ENCODE data around the gene NELL2. TPM values are rescaled to one million over a fixed set of nuclear protein-coding genes. Genes with fewer than 3 reads are reported as not detected.

The NELL2 gene
- total and polyA plus RNA-seq, 9 of the 15 experiments (the other 6 are each of a cell fraction or from before 2014, with no cell fraction given) = 0.32 to 1.1 (median 0.53) TPM

DNA sequence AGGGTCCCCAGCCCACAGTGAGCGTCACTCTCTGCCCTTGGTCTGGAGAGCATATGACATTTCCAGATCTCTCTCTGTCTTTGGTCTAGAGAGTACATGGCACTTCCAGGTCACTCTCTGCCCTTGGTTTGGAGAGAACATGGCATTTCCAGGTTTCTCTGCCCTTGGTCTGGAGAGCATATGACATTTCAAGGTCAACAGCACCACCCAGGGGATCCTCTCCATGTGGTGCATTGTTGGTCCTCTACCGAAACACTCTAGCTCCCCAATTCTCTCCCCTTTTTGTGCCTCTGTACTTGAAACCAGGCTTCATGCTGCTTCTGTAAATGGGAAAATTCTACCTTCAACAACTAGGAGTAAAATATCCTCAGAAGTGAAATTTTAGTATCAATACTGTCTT is 399.4 kb downstream of the NELL2 start (continued):
- TF ChIP-seq, protein P1, sequence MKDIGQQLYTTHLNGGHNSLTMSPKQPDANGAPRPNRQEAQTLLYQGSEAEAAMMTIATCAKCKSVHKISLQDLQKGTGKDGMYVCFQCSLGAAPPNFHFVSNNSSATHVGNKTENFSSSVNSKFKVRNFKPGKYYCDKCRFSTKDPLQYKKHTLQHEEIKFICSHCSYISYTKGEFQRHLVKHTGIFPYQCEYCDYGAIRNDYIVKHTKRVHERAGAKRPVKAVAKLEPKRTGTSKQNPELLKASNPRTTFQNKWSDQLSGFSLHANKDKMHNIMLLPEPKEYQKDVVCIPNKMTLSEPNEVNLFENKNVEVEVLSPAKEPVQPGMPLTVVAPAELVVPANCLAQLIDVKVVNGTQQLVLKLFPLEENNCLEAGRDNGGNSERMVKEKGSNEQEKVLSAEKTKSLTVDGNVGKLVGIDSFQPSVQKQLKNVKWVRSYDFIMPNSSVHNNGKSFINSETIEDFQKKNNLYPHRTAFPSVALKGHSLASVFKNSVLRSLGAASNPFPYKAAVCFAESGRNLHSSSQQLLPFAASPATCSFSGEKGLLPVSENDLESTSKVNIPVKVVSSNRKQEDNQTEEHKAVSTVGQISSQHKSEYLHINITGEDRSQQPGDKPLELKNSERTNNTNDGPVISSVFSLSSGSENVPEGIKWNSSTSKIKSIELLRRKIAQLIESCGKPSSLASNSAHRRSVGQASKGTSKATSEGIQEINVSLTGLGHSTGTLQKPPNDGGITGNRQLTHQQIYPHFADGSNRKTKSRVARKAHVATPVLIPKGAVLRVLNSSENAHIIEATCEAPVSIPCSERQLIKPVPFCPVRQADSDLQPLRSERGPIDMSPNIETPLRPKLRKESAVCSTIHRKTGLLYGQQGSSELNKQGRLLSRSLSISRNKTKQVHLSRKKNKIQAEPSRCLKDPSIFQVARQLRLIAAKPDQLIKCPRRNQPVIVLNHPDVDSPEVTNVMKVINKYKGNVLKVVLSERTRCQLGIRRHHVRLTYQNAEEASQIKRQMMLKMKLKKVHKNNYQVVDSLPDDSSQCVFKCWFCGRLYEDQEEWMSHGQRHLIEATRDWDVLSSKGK (CRISPR knock-in tag; IDR thresholded peaks at IDR 0.05) = no peak
- TF ChIP-seq, protein P2, sequence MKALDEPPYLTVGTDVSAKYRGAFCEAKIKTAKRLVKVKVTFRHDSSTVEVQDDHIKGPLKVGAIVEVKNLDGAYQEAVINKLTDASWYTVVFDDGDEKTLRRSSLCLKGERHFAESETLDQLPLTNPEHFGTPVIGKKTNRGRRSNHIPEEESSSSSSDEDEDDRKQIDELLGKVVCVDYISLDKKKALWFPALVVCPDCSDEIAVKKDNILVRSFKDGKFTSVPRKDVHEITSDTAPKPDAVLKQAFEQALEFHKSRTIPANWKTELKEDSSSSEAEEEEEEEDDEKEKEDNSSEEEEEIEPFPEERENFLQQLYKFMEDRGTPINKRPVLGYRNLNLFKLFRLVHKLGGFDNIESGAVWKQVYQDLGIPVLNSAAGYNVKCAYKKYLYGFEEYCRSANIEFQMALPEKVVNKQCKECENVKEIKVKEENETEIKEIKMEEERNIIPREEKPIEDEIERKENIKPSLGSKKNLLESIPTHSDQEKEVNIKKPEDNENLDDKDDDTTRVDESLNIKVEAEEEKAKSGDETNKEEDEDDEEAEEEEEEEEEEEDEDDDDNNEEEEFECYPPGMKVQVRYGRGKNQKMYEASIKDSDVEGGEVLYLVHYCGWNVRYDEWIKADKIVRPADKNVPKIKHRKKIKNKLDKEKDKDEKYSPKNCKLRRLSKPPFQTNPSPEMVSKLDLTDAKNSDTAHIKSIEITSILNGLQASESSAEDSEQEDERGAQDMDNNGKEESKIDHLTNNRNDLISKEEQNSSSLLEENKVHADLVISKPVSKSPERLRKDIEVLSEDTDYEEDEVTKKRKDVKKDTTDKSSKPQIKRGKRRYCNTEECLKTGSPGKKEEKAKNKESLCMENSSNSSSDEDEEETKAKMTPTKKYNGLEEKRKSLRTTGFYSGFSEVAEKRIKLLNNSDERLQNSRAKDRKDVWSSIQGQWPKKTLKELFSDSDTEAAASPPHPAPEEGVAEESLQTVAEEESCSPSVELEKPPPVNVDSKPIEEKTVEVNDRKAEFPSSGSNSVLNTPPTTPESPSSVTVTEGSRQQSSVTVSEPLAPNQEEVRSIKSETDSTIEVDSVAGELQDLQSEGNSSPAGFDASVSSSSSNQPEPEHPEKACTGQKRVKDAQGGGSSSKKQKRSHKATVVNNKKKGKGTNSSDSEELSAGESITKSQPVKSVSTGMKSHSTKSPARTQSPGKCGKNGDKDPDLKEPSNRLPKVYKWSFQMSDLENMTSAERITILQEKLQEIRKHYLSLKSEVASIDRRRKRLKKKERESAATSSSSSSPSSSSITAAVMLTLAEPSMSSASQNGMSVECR (CRISPR knock-in tag; IDR thresholded peaks at IDR 0.05) = no peak

DNA sequence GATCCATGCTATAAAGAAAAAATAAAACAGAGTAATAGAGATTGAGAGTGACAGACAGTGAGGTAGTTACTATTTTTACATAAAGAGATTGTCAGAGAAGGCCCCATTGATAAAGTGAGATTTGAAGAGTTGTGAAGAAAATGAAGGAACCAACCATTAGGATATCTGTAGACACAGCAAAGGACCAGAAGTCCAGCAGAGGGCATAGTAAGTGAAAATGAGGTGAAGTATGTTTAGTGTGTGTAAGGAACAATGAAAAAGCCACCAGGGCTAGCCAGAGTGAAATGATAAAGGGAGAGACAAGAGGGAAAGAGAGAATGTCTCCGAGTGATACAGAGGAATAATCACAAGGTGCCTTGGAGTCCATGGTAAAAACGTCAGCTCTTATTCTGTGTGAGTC is 411.0 kb downstream of the NELL2 start:
- H3K9ac ChIP-seq (ENCODE audit: insufficient read depth in 1 of 2, low read depth in 2 of 2, low read length in 2 of 2) = no peak overlapping the region
- H3K9me3 ChIP-seq (replicated peaks; ENCODE audit: control insufficient read depth, insufficient read depth, low read depth, low read length) = no peaks in the 10 kb centered on the region
- no peak for ATAC-seq
- no peak for FAIRE-seq
- no peaks in the 10 kb centered on the region for H3K9me1 ChIP-seq (ENCODE audit: control insufficient read depth, insufficient read depth, low read length)
- no peaks in the 10 kb centered on the region for H3K36me3 ChIP-seq (ENCODE audit: control insufficient read depth, insufficient read depth, low read length)
- no peaks in the 10 kb centered on the region for H3K27me3 ChIP-seq (ENCODE audit: control insufficient read depth in 2 of 2, insufficient read depth in 2 of 2, low read length in 2 of 2)
- WGBS (ENCODE audit: insufficient coverage, low coverage, missing lambda C conversion rate) = 0% methylated on average over 2 of the region's 2 CpGs
- no TSS peak for BruUV-seq (replicated peaks)
- intact Hi-C loops (cut with micrococcal nuclease) (no loop called here), in situ Hi-C loops (cut with MboI) (no loop called here)
- no peaks in the 10 kb centered on the region for H3K79me2 ChIP-seq (ENCODE audit: control insufficient read depth, insufficient read depth, low read length)
- no peak overlapping the region for H3K27ac ChIP-seq (ENCODE audit: extremely low read depth, low read depth, low read length)
- H4K20me1 ChIP-seq (replicated peaks; ENCODE audit: control insufficient read depth, insufficient read depth, low read length) = no peaks in the 10 kb centered on the region
- DNase-seq (ENCODE audit: extremely low read depth in 1 of 4, low spot score in 3 of 4) = no peak
- H3K4me3 ChIP-seq = no peak overlapping the region
- ChIA-PET CTCF (ENCODE audit: low intra/inter-chr PET ratio) (no interaction called here), POLR2A (no interaction called here)
- H2AFZ ChIP-seq (ENCODE audit: low read depth, low read length) = no peak overlapping the region
- H3K4me2 ChIP-seq (ENCODE audit: insufficient read depth, low read length) = no peak overlapping the region
- H3K4me1 ChIP-seq (replicated peaks in 1 of 2; ENCODE audit: control insufficient read depth in 2 of 2, insufficient read depth in 2 of 2, low read length in 2 of 2) = no peaks in the 10 kb centered on the region
- TF ChIP-seq ZSCAN29 (IDR thresholded peaks at IDR 0.05) (no peak), ZNF830 (CRISPR knock-in tag; IDR thresholded peaks at IDR 0.05) (no peak), NCOA4 (IDR thresholded peaks at IDR 0.05; ENCODE audit: partially characterized antibody) (no peak), NFATC3 (IDR thresholded peaks at IDR 0.05) (no peak), ZKSCAN3 (CRISPR knock-in tag; IDR thresholded peaks at IDR 0.05) (no peak), PTRF (tag; IDR thresholded peaks at IDR 0.05) (no peak), SLC30A9 (CRISPR knock-in tag; IDR thresholded peaks at IDR 0.05) (no peak), SIN3A (IDR thresholded peaks at IDR 0.05; ENCODE audit: borderline replicate concordance in 2 of 2, control insufficient read depth in 1 of 2, low read depth in 2 of 2, low read length in 2 of 2) (no peak)
- TF ChIP-seq, protein P3, sequence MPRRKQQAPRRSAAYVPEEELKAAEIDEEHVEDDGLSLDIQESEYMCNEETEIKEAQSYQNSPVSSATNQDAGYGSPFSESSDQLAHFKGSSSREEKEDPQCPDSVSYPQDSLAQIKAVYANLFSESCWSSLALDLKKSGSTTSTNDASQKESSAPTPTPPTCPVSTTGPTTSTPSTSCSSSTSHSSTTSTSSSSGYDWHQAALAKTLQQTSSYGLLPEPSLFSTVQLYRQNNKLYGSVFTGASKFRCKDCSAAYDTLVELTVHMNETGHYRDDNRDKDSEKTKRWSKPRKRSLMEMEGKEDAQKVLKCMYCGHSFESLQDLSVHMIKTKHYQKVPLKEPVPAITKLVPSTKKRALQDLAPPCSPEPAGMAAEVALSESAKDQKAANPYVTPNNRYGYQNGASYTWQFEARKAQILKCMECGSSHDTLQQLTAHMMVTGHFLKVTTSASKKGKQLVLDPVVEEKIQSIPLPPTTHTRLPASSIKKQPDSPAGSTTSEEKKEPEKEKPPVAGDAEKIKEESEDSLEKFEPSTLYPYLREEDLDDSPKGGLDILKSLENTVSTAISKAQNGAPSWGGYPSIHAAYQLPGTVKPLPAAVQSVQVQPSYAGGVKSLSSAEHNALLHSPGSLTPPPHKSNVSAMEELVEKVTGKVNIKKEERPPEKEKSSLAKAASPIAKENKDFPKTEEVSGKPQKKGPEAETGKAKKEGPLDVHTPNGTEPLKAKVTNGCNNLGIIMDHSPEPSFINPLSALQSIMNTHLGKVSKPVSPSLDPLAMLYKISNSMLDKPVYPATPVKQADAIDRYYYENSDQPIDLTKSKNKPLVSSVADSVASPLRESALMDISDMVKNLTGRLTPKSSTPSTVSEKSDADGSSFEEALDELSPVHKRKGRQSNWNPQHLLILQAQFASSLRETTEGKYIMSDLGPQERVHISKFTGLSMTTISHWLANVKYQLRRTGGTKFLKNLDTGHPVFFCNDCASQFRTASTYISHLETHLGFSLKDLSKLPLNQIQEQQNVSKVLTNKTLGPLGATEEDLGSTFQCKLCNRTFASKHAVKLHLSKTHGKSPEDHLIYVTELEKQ (CRISPR knock-in tag; IDR thresholded peaks at IDR 0.05) = no peak

Measured in K562 (cell line).